NT2/D1 (cell line): ENCODE data around the gene ABLIM2.

Source experiments
- SUZ12 ChIP-seq: IDR thresholded peaks from 2 replicates; pipeline ENCODE4 v1.6.1; 2011; ENCODE audit not compliant: insufficient read length, insufficient read depth; ENCODE audit errors: extremely low read depth
- YY1 ChIP-seq: IDR thresholded peaks from 2 replicates; pipeline ENCODE4 v1.6.1; 2011; ENCODE audit not compliant: insufficient read length, insufficient read depth
- ZNF274 ChIP-seq: IDR thresholded peaks from 2 replicates; pipeline ENCODE4 v1.6.1; 2011; ENCODE audit warnings: mild to moderate bottlenecking, low read depth, low read length

GRCh38 chr4:8136529-8136928 lies 22.1 kb downstream of the ABLIM2 start:
- TF ChIP-seq YY1 (no peak), ZNF274 (no peak), SUZ12 (no peak)
